GM10266 (cell line): ENCODE measurements around the gene GNS.

Experiments
- DNase-seq: peaks from one replicate; pipeline ENCODE4 v3.0.0; 2012; ENCODE audit errors: extremely low spot score
- CTCF ChIP-seq: IDR thresholded peaks from 2 replicates; pipeline ENCODE4 v1.5.1; 2012; ENCODE audit warnings: mild to moderate bottlenecking, low read depth; ENCODE audit not compliant: control insufficient read depth, insufficient read depth; ENCODE audit errors: missing control alignments

Gene GNS

GRCh38 chr12:64798165-64798564 is 39.0 kb upstream of the GNS start:
- DNase-seq: no peak
- no peak for TF ChIP-seq CTCF

- DNase-seq: no peak
- TF ChIP-seq CTCF: no peak
These were observed 38.0 kb upstream of the GNS start for GRCh38 chr12:64797156-64797555.

GRCh38 chr12:64796205-64796845 is 37.1 kb upstream of the GNS start:
- peak; percentile 65 for TF ChIP-seq CTCF
- peak; percentile 70 for DNase-seq

GRCh38 chr12:64794305-64794704 is 35.1 kb upstream of the GNS start:
- TF ChIP-seq CTCF: no peak
- DNase-seq: no peak

GRCh38 chr12:64793610-64794009 is 34.4 kb upstream of the GNS start:
- no peak for TF ChIP-seq CTCF
- DNase-seq: no peak

- DNase-seq: no peak
- no peak for TF ChIP-seq CTCF
These were observed 32.9 kb upstream of the GNS start for GRCh38 chr12:64792128-64792527.

GRCh38 chr12:64791036-64791435 is 31.8 kb upstream of the GNS start:
- no peak for TF ChIP-seq CTCF

More at GRCh38 chr12:64791036-64791435, 31.8 kb upstream of the GNS start:
- DNase-seq: no peak
